Stimulated activated CD8-positive, alpha-beta memory T cell treated with anti-CD3 and anti-CD28 coated beads, Interleukin-7, amount 100 ng/mL, for 48 hours (primary cell): ENCODE measurements around the gene STAT6.

Experiments used
- DNase-seq, 2 donors: peaks; one replicate each; pipeline ENCODE4 v3.0.0-alpha.2; 2020; ENCODE audit warnings: low read depth in 1 of 2; ENCODE audit errors: extremely low read depth in 1 of 2

Gene STAT6

DNA sequence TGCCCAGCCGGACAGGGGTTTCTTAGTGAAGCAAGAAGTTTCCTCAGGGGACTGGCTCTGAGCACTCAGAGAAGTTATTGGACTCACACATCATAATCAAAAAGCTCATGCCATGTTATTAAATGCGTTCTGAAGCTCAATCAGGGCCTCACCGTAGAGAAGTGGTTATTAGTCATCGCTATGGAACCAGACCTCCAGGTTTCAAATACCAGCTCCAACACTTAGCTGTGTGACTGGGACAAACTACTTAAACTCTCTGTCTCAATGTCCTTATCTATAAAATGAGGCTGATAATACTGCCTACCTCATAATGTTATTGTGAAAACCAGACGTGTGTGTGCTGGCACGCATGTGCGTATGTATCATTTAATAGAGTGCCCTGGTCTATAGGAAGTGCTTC, 7.3 kb downstream of the STAT6 start:
- DNase-seq, result no peak

DNA sequence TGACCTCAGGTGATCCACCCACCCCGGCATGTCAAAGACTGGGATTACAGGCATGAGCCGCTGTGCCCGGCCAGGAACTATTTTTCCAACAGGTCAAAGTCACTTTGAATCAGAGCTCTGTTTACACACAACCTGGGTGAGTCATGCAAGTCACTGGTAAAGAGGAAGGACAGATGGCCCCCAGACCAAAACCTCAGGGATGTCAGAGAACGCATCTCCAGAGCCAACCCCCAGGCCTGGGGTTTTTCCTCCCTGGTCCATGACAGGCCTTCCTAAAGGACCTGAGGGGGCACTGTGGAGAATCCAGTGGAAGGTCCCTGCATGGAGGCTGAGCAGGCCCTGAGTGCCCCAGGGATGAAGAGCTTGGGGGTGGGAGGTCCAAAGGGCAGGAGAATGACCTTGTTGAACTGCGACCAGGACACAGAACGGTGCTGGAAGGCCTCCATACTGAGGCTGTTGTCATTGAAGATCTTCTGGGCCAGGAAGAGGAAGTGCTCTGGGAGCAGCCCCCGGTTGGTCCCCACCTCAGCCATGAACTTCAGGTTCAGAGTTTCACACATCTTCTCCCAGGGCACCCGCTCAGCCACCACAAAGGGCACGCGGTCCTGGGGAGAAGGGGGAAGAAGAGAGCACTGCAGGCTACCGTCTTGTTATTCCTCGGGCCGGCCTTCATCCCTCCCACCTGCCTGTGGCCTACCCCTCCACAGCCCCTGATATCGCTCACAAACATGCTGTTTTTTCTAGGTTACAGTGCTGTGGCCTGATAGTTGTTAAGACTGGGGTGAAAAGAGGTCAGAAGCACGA, 9.1 kb downstream of the STAT6 start:
- no peak for DNase-seq

- DNase-seq, result no peak
These were observed 11.4 kb downstream of the STAT6 start for GRCh38 chr12:57099766-57100165.

- DNase-seq, result no peak
These were observed 12.0 kb downstream of the STAT6 start for GRCh38 chr12:57099047-57099714.

GRCh38 chr12:57098546-57098945, 12.6 kb downstream of the STAT6 start:
- no peak for DNase-seq

DNA sequence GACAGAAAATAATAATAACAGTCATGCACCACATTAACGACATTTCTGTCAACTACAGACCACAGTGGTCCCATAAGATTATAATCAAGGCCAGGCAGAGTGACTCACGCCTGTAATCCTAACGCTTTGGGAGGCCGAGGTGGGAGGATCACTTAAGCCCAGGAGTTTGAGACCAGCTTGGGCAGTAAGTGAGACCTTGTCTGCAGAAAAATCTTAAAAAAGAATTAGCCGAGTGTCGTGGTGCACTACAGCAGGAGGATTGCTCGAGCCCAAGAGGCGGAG, 13.7 kb downstream of the STAT6 start:
- no peak for DNase-seq

DNA sequence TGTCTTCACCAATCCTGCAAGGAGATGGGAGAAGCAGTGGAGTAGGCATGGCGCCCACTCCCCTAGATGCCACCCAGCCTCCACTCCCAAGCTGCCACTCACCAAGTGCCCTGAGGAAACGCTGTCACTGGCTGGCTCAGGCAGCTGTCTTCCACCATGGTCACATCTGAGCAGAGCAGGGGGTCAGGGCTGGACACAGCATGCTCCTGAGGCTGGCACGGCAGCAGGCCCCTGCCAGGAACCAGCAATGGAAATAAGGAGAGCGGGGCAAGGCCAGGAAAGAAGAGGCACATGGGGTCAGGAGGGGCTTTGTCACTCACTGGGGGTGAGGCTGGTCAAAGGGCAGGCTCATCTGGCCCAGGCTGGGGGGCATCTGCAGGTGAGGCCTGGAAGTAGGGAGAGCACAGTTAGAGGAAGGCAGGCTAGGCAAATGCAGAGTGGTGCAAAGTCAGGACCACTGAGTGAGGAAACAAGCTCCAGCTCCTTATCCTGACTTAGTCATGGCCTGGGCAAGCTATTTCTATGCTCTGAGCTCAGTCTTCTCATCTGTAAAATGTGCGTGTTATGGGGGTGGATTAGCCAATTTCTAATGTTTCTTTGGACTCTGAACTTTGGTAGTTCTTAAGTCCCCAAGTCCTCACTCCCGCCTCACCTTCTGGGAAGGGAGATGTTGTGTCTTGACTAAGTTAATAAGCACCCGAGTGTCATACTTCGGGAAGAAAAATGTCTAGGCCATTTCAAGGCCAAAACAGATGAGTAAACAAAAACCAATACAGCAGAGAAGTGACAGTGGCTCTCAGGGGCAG, 14.2 kb downstream of the STAT6 start:
- DNase-seq, result no peak

- no peak for DNase-seq
These were observed 15.0 kb downstream of the STAT6 start for GRCh38 chr12:57096099-57096572.

- no peak for DNase-seq
These were observed 15.7 kb downstream of the STAT6 start for GRCh38 chr12:57095440-57095839.

DNA sequence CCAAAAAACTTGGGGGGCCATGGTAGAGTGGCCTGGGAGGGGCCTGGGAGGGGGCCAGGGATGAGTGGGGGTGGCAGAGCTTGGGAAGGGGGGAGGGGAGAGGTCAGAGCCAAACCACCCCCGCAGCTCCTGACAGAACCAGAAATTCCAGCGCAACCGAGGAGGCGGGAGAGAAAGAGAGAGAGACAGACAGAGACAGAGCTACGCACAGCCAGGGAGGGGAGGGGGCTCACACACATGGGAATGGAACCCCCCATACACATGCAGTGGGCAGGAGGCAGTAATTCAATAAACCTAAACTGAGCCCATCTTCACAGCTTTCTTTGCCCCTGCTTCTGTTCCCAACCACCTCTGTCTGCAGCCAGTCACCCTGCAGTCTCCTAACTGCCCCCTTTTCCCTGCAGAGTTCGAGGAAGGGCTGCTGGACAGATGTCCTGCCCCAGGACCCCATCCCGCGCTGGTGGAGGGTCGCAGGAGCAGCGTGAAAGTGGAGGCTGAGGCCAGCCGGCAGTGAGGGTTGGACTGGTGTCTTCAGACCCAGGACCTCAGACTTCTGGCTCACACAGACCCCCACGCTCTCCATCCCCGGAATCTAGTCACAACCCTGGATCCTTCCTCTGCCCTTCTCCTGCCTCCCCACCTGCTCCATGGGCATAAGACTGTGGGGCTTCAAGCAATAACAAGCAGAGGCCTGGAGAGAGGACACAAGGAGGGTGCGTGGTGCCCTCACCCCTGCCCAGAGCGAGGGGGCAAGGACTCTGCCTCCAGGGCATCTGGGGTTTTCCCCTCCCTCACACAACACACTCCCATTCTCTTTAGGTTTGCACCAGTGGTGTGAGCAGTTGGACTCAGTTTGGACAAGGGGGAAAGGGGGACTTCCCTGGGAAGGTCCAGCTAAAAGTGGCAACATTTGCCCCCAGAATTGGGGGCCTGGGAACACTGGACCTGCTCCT, 16.7 kb downstream of the STAT6 start:
- no peak for DNase-seq

DNA sequence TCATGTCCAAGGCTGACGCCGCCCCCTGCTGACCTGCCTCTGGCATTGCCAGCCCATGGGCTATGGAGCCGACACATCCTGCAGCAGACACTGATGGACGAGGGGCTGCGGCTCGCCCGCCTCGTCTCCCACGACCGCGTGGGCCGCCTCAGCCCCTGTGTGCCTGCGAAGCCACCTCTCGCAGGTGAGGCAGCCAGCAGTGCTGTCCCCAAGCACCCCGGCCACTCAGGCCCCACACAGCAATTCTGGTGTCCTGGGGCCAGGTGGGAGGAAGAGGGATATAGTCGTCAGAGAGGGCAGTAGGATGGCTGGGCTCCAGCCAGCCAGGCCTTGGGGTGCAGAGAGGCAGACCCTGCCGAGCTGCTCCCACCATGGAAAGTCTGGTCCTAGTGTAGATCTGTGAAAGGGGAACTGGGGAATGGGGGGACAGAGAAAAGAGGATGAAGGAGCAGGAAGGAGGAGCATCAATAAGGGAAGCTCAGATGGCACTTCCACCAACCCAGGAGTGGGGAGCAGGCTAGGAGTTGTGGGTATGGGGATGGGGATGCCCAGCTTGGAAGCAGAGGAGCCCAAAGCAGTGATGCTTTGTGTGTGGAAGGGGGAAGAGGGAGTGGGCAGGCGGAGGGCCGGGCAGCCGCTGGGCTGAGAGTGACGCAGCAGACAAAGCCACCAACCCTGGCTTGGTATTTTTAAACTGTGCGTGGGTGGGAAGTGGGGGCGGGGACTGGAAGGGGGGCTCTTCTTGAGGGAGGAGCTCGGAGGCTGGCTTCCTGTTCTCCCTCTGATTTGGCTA, 17.6 kb downstream of the STAT6 start:
- DNase-seq, result peak; percentile 50 to 81

- DNase-seq, result no peak
These were observed 18.2 kb downstream of the STAT6 start for GRCh38 chr12:57092876-57093414.

GRCh38 chr12:57092529-57092862, 18.7 kb downstream of the STAT6 start:
- DNase-seq, result no peak

- no peak for DNase-seq
These were observed 19.3 kb downstream of the STAT6 start for GRCh38 chr12:57091638-57092528.

DNA sequence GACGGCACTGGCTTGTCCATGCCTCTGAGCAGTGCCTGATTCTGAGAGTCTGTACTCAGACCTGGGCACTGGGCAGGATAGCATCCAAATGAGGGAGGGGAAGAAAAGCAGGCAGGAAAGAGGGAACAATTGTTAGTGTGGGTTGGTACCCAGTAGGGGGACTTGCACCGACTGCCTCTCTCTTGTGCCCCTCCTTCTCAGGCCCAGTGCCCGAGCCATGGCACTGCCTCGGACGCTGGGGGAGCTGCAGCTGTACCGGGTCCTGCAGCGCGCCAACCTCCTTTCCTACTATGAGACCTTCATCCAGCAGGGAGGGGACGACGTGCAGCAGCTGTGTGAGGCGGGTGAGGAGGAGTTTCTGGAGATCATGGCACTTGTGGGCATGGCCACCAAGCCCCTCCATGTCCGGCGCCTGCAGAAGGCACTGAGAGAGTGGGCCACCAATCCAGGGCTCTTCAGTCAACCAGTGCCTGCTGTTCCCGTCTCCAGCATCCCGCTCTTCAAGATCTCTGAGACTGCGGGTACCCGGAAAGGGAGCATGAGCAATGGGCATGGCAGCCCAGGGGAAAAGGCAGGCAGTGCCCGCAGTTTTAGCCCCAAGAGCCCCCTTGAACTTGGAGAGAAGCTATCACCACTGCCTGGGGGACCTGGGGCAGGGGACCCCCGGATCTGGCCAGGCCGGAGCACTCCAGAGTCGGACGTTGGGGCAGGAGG, 20.1 kb downstream of the STAT6 start:
- DNase-seq, result no peak

DNA sequence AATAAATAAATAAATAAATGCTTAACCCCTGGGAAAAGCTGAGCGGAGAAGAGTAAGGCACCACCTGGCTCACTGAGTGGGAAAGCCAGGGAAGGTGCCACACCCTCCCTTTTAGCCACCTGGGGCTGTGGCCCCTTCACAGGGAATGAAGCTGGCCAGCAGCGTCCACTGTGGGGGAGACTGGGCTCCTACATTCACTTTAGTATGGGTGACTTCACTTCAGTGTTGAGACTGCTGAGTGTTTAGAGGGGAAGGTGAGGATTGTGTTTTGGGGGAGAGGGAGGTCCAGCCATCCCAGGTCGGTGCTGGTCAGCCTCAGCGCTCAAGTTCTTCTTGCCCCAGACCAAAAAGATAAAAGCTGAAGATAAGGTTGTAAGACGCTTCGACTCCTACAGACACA, 20.7 kb downstream of the STAT6 start:
- DNase-seq, result no peak

- peak in 1 of 2 donors; percentile 34 for DNase-seq
These were observed 21.6 kb downstream of the STAT6 start for GRCh38 chr12:57089271-57090245.
